SK-N-SH treated with all-trans-retinoic acid at 6 μM for 48 hours (cell line): ENCODE results near the gene STK11.

Source experiments
- ATAC-seq: fragments of 200-7000 bp; cut with Tn5 transposase; 3 replicates; pipeline ENCODE4 v1.9.1; 2020; ENCODE audit warnings: mild to moderate bottlenecking, moderate library complexity
- ARNTL ChIP-seq: fragments of 450-650 bp; formaldehyde crosslinking; IDR thresholded peaks from 2 replicates; pipeline ENCODE4 v1.5.0; 2020; ENCODE audit warnings: low read depth, mild to moderate bottlenecking, moderate library complexity, borderline replicate concordance
- BACH2 ChIP-seq: fragments of 250-450 bp; sonication (Bioruptor Pico); IDR thresholded peaks from 2 replicates; pipeline ENCODE4 v1.9.0; 2021; ENCODE audit warnings: mild to moderate bottlenecking, borderline replicate concordance
- CREB5 ChIP-seq: fragments of 250-450 bp; sonication (Bioruptor Pico); IDR thresholded peaks from 2 replicates; pipeline ENCODE4 v1.5.1; 2020; ENCODE audit warnings: low read depth, mild to moderate bottlenecking, moderate library complexity
- CSDC2 ChIP-seq: fragments of 250-450 bp; sonication (Bioruptor Pico); IDR thresholded peaks from 2 replicates; pipeline ENCODE4 v1.5.0; 2020; ENCODE audit warnings: mild to moderate bottlenecking, moderate library complexity
- CSRNP3 ChIP-seq: fragments of 250-450 bp; sonication (Bioruptor Pico); IDR thresholded peaks from 2 replicates; pipeline ENCODE4 v1.5.1; 2021; ENCODE audit warnings: mild to moderate bottlenecking, moderate library complexity
- ESRRG ChIP-seq: fragments of 250-450 bp; sonication (Bioruptor Pico); IDR thresholded peaks from 2 replicates; pipeline ENCODE4 v1.6.1; 2021; ENCODE audit warnings: mild to moderate bottlenecking
- GLIS3 ChIP-seq: fragments of 250-450 bp; sonication (Bioruptor Pico); IDR thresholded peaks from 2 replicates; pipeline ENCODE4 v1.5.0; 2020; ENCODE audit warnings: mild to moderate bottlenecking, moderate library complexity
- OSR1 ChIP-seq: fragments of 250-450 bp; sonication (Bioruptor Pico); IDR thresholded peaks from 2 replicates; pipeline ENCODE4 v1.8.0; 2022; ENCODE audit warnings: moderate library complexity, mild to moderate bottlenecking, inconsistent platforms
- POU6F1 ChIP-seq: fragments of 250-450 bp; sonication (Bioruptor Pico); IDR thresholded peaks from 2 replicates; pipeline ENCODE4 v1.8.0; 2021; ENCODE audit warnings: low read depth, mild to moderate bottlenecking, moderate library complexity, borderline replicate concordance
- RARB ChIP-seq: fragments of 250-450 bp; sonication (Bioruptor Pico); IDR thresholded peaks from 2 replicates; pipeline ENCODE4 v1.8.0; 2021; ENCODE audit warnings: mild to moderate bottlenecking, moderate library complexity
- SNAI2 ChIP-seq: fragments of 250-450 bp; sonication (Bioruptor Pico); IDR thresholded peaks from 2 replicates; pipeline ENCODE4 v1.5.0; 2020; ENCODE audit warnings: mild to moderate bottlenecking, moderate library complexity
- TCF4 ChIP-seq: fragments of 250-450 bp; sonication (Bioruptor Pico); IDR thresholded peaks from 2 replicates; pipeline ENCODE4 v1.8.0; 2021; ENCODE audit warnings: mild to moderate bottlenecking, moderate library complexity, borderline replicate concordance
- TOX ChIP-seq: fragments of 250-450 bp; sonication (Bioruptor Pico); IDR thresholded peaks from 2 replicates; pipeline ENCODE4 v1.8.0; 2021; ENCODE audit warnings: mild to moderate bottlenecking, moderate library complexity, borderline replicate concordance
- TSHZ2 ChIP-seq: fragments of 250-450 bp; sonication (Bioruptor Pico); IDR thresholded peaks from 2 replicates; pipeline ENCODE4 v1.5.0; 2020; ENCODE audit warnings: mild to moderate bottlenecking, moderate library complexity
- ZFP3 ChIP-seq: fragments of 250-450 bp; sonication (Bioruptor Pico); IDR thresholded peaks from 2 replicates; pipeline ENCODE4 v1.5.0; 2020; ENCODE audit warnings: mild to moderate bottlenecking, moderate library complexity
- ZNF70 ChIP-seq: fragments of 450-650 bp; formaldehyde crosslinking; IDR thresholded peaks from 2 replicates; pipeline ENCODE4 v1.5.0; 2020; ENCODE audit warnings: mild to moderate bottlenecking, moderate library complexity
- ZNF8 ChIP-seq: fragments of 450-650 bp; formaldehyde crosslinking; IDR thresholded peaks from 2 replicates; pipeline ENCODE4 v1.5.0; 2020; ENCODE audit warnings: mild to moderate bottlenecking, moderate library complexity

Gene STK11

GRCh38 chr19:1211494-1212234 is 6.1 kb downstream of the STK11 start:
- TF ChIP-seq TCF4 (CRISPR knock-in tag), result no peak
- no peak for TF ChIP-seq OSR1 (CRISPR knock-in tag)
- no peak for TF ChIP-seq CSDC2 (CRISPR knock-in tag)
- TF ChIP-seq ZFP3 (CRISPR knock-in tag), result no peak
- TF ChIP-seq ESRRG (CRISPR knock-in tag), result no peak
- TF ChIP-seq ZNF8 (CRISPR knock-in tag), result no peak
- TF ChIP-seq CREB5 (CRISPR knock-in tag), result no peak
- TF ChIP-seq GLIS3 (CRISPR knock-in tag), result no peak
- TF ChIP-seq SNAI2 (CRISPR knock-in tag), result no peak
- TF ChIP-seq TOX (CRISPR knock-in tag), result no peak
- no peak for TF ChIP-seq BACH2 (CRISPR knock-in tag)
- TF ChIP-seq CSRNP3 (CRISPR knock-in tag), result no peak
- no peak for TF ChIP-seq ZNF70
- TF ChIP-seq POU6F1, result no peak
- ATAC-seq, result no peak

- peak; percentile 78 for ATAC-seq
- TF ChIP-seq ZNF8 (CRISPR knock-in tag), result no peak
- no peak for TF ChIP-seq CREB5 (CRISPR knock-in tag)
- TF ChIP-seq POU6F1, result no peak
- no peak for TF ChIP-seq SNAI2 (CRISPR knock-in tag)
- TF ChIP-seq TSHZ2, result no peak
- no peak for TF ChIP-seq BACH2 (CRISPR knock-in tag)
- TF ChIP-seq ZFP3 (CRISPR knock-in tag), result no peak
- TF ChIP-seq CSDC2 (CRISPR knock-in tag), result no peak
- no peak for TF ChIP-seq RARB
- no peak for TF ChIP-seq ARNTL (CRISPR knock-in tag)
- no peak for TF ChIP-seq OSR1 (CRISPR knock-in tag)
- TF ChIP-seq, all 23 proteins: peak for 0
Measured at GRCh38 chr19:1213391-1214286, 8.1 kb downstream of the STK11 start.
